Adipocyte (in vitro differentiated cells): ENCODE data around the gene PFKL.

ENCODE experiments used
- DNase-seq: peaks from one replicate; pipeline ENCODE4 v3.0.0-alpha.2; 2015; ENCODE audit warnings: low read depth
- H3K27me3 ChIP-seq: replicated peaks from 2 replicates; pipeline ENCODE4 v1.7.0; 2013; ENCODE audit warnings: mild to moderate bottlenecking, low read length, moderate library complexity; ENCODE audit not compliant: control insufficient read depth, insufficient read depth
- H3K36me3 ChIP-seq: 2 replicates; pipeline ENCODE4 v1.7.0; 2013; ENCODE audit warnings: low read length, mild to moderate bottlenecking, moderate library complexity; ENCODE audit not compliant: control insufficient read depth, insufficient read depth, severe bottlenecking
- H3K4me1 ChIP-seq: 2 replicates; pipeline ENCODE4 v1.7.0; 2013; ENCODE audit warnings: mild to moderate bottlenecking, low read length, moderate library complexity; ENCODE audit not compliant: control insufficient read depth, insufficient read depth
- H3K4me3 ChIP-seq: 2 replicates; pipeline ENCODE4 v1.7.0; 2013; ENCODE audit warnings: mild to moderate bottlenecking, low read length, moderate library complexity
- H3K9ac ChIP-seq: 2 replicates; pipeline ENCODE4 v1.7.0; 2013; ENCODE audit warnings: mild to moderate bottlenecking, low read length, moderate library complexity
- H3K9me3 ChIP-seq: 2 replicates; pipeline ENCODE4 v1.7.0; 2013; ENCODE audit warnings: mild to moderate bottlenecking, low read length, moderate library complexity; ENCODE audit not compliant: control insufficient read depth

The PFKL gene

GRCh38 chr21:44326716-44327602, 27.1 kb downstream of the PFKL start:
- Histone ChIP-seq H3K36me3 (peaks cover 24% of the 10 kb centered on the region), H3K9ac (no peak overlapping the region), H3K9me3 (no peaks in the 10 kb centered on the region), H3K27me3 (no peaks in the 10 kb centered on the region), H3K4me3 (no peak overlapping the region), H3K4me1 (no peaks in the 10 kb centered on the region)
- DNase-seq, result no peak

- no peak overlapping the region for H3K9ac ChIP-seq
- DNase-seq, result no peak
- no peaks in the 10 kb centered on the region for H3K9me3 ChIP-seq
- no peak overlapping the region for H3K4me3 ChIP-seq
- H3K4me1 ChIP-seq, result no peaks in the 10 kb centered on the region
- H3K27me3 ChIP-seq, result no peaks in the 10 kb centered on the region
- H3K36me3 ChIP-seq, result peaks cover 19% of the 10 kb centered on the region
Measured at GRCh38 chr21:44327603-44327974, 27.7 kb downstream of the PFKL start.

DNA sequence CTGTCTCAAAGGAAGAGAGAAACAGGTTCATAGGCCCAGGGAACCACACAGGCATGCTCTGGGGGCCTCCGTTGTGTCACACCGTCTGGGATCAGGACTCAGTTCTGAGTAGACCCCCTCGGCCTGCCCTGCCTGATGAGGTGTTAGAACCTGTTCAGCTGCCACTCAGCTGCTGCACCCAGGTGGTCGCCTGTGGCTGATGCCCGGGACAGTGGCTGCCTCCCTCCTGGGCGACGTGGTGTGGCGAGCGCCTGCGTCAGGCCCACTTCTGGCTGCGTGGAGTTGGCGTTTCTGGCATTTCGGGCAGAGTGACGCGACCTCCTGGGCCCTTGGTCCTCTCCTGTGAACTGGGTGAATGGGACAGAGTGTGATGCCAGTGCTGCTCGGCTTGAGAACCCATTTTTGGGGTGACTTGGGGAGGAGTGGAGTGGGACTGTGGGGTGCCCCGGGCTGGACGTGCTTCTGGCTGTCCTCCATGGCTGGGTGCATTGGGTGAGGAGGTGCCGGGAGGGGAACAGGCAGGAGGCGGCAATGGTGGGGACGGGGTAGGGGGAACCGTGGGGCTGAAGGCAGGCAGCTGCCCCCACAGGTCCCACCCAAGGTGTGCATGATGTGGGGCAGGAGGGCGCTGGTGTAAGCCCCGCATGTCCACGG, 28.5 kb downstream of the PFKL start:
- DNase-seq, result no peak
- Histone ChIP-seq H3K4me3 (no peak overlapping the region), H3K27me3 (no peaks in the 10 kb centered on the region), H3K4me1 (no peaks in the 10 kb centered on the region), H3K9me3 (no peaks in the 10 kb centered on the region), H3K36me3 (peaks cover 19% of the 10 kb centered on the region), H3K9ac (no peak overlapping the region)

- Histone ChIP-seq H3K4me1 (no peaks in the 10 kb centered on the region), H3K9me3 (no peaks in the 10 kb centered on the region), H3K27me3 (no peaks in the 10 kb centered on the region), H3K4me3 (no peak overlapping the region), H3K36me3 (peaks cover 9% of the 10 kb centered on the region), H3K9ac (no peak overlapping the region)
- DNase-seq, result no peak
Measured at GRCh38 chr21:44329086-44329889, 29.4 kb downstream of the PFKL start.

DNA sequence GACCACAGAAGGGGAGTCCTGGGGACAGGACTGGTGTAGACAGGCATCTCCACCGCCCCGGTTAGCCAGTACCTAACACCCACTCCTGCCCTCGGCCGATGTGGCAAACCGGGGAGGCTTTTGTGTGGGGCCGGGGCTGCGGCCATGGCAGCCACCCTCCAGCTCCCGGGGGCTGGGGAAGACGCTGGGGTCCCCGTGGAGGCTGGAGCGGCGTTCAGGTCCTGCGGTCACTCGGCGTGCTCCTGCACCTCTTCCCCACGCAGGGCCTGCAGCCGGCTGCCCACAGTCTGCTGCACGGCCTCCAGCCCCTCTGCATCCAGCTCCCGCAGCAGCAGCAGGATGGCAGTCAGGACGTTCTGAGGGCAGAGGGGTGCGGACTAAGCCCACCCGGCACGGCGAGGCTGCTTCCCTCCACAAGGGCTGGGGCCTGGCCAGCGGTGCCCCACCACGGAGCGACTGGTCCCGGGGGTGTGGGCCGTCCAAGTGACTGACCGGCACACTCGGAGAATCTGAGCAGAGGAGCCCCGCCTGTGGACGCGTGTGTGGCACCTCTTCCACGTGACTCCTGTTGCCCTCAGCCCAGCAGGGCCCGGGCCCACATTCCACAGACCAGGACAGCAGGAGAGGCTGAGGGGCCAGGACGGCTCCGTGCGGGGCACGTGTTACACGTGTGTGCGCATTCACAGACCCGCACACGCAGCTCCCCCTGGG, 30.3 kb downstream of the PFKL start:
- no peak overlapping the region for H3K4me3 ChIP-seq
- no peaks in the 10 kb centered on the region for H3K9me3 ChIP-seq
- H3K36me3 ChIP-seq, result peaks cover 4% of the 10 kb centered on the region
- H3K9ac ChIP-seq, result no peak overlapping the region
- DNase-seq, result no peak
- no peaks in the 10 kb centered on the region for H3K4me1 ChIP-seq
- no peaks in the 10 kb centered on the region for H3K27me3 ChIP-seq

DNA sequence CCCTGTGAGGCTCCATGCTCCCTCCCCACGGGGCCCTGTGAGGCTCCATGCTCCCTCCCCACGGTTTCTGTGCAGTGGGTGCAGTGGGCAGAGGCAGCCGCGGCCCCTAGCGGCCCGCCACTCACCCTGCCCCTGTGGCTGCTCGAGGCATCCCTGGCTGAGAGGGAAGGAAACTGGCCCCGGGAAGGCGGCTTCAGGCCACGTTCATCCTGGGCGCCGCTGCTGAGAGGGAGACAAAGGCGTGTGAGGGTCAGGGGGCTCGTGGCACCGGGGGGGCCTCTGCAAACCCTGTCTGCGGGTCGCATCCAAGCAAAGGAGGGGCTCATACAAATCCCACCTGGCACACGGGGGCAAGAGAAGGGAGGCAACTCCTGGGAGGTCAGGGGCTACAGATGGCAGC, 30.8 kb downstream of the PFKL start:
- no peak for DNase-seq
- Histone ChIP-seq H3K27me3 (no peaks in the 10 kb centered on the region), H3K9ac (no peak overlapping the region), H3K4me1 (no peaks in the 10 kb centered on the region), H3K36me3 (peaks cover 8% of the 10 kb centered on the region), H3K4me3 (no peak overlapping the region), H3K9me3 (no peaks in the 10 kb centered on the region)

DNA sequence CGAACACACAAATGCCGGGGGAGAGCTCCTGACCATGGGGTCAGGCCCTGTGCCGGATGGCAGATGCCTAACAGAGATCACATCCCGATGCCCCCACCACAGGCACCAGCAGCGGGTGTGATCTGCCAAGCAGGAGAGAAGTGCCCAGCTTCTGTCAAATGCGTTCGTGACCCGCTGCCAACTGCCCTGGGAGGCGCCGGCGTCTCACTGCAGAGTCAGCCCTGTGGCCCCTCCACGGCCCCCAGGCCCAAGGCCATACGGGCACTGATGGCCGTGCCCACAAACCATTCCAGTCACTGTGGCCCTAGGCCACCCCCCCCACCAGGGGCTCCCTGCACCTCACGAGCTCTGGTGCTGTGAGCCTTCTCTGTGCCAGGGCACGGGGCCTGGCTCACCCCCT, 31.4 kb downstream of the PFKL start:
- no peak overlapping the region for H3K9ac ChIP-seq
- DNase-seq, result no peak
- no peaks in the 10 kb centered on the region for H3K4me1 ChIP-seq

DNA sequence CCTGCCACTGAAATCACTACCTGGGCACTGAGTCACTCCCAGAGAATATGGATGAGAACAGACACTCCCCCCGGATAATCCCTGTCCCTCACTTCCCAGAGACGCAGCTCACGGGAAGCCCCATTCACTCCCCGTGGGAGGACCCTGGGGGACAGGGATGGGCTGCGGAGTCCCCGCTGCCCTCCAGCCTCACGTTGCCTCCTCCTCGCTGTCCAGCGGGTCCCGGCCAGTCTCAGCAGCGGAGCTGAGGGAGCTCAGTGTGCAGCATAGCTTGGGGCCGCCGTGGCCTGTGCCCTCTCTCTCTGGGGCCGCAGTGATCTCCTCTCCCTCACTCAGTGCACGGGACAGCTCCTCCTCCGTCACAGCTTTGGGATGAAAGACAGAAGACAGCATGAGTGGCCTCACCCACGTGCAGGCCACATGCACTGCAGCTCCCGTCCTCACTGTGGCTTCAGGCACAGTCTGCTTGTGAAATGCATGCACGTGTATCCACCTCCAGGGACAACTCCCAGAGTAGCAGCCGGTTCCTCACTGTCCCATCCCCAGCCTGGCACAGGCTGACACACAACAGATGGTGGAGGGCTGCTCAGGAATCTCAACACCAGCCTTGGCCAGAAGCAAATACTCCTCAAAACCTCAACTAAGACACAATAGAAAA, 31.9 kb downstream of the PFKL start:
- no peak for DNase-seq
- peaks cover 16% of the 10 kb centered on the region for H3K36me3 ChIP-seq
- H3K9me3 ChIP-seq, result no peaks in the 10 kb centered on the region
- no peak overlapping the region for H3K4me3 ChIP-seq
- no peaks in the 10 kb centered on the region for H3K4me1 ChIP-seq
- H3K27me3 ChIP-seq, result no peaks in the 10 kb centered on the region
- no peak overlapping the region for H3K9ac ChIP-seq

More for the DNA sequence above, 31.4 kb downstream of the PFKL start:
- H3K27me3 ChIP-seq, result no peaks in the 10 kb centered on the region
- no peak overlapping the region for H3K4me3 ChIP-seq
- peaks cover 11% of the 10 kb centered on the region for H3K36me3 ChIP-seq
- no peaks in the 10 kb centered on the region for H3K9me3 ChIP-seq

DNA sequence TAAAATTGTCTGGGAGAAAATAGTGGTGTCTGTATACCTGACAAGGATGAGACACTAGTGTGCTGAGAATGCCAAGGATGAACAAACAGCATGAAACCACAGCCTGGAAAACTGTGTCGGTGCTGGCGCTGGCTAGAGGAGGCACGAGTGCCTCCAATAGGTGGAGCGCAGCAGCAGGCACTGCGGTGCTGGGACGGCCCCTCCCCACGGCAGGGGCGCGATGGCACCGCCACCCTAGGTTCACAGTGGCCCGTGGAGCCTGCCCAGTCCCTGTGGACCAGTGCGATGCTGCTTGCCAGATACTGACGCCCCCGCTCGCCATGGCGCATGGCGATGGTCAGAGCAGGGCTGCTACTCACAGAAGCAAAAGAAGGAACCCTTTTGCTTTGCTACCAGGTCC, 32.5 kb downstream of the PFKL start:
- H3K4me3 ChIP-seq, result no peak overlapping the region
- no peaks in the 10 kb centered on the region for H3K9me3 ChIP-seq
- peaks cover 4% of the 10 kb centered on the region for H3K4me1 ChIP-seq
- no peak overlapping the region for H3K9ac ChIP-seq
- DNase-seq, result no peak
- H3K36me3 ChIP-seq, result peaks cover 16% of the 10 kb centered on the region
- no peaks in the 10 kb centered on the region for H3K27me3 ChIP-seq

GRCh38 chr21:44332965-44333364, 33.1 kb downstream of the PFKL start:
- H3K36me3 ChIP-seq, result peaks cover 16% of the 10 kb centered on the region
- no peak overlapping the region for H3K4me3 ChIP-seq
- no peak for DNase-seq
- H3K4me1 ChIP-seq, result peaks cover 10% of the 10 kb centered on the region
- H3K27me3 ChIP-seq, result no peaks in the 10 kb centered on the region
- no peaks in the 10 kb centered on the region for H3K9me3 ChIP-seq
- no peak overlapping the region for H3K9ac ChIP-seq
